Measurements from ENCODE around the gene ARMC2.

Gene ARMC2

GRCh38 chr6:109019911-109020310 lies 171.7 kb downstream of the ARMC2 start:
- no peak for DNase-seq (ENCODE audit: low read depth)

- no peak for DNase-seq (ENCODE audit: low read depth)
Observed at GRCh38 chr6:109021870-109022269, 173.6 kb downstream of the ARMC2 start.

- DNase-seq (ENCODE audit: low read depth): no peak
Observed at GRCh38 chr6:109023356-109023925, 175.2 kb downstream of the ARMC2 start.
